Endothelial cell of umbilical vein (primary cell): ENCODE results near the gene PCGF3. TPM values are rescaled to one million over a fixed set of nuclear protein-coding genes. Genes with fewer than 3 reads are reported as not detected.

Experiments
- BruUV-seq: library from RNA; stranded (reverse); fragments of 400-500 nt; replicated peaks from 2 replicates; lab custom pipeline; 2021; lab: Mats Ljungman, UMichigan
- CTCF ChIA-PET: fragments of 300-600, 350-600 bp; sonication (Branson Sonifier 250); formaldehyde crosslinking; loops from one replicate; lab custom pipeline; 2021; ENCODE audit warnings: antibody characterized with exemption, inconsistent platforms; lab: Charles Lee
- POLR2A ChIA-PET: fragments of 300-600, 350-600 bp; sonication (Branson Sonifier 250); formaldehyde crosslinking; loops from one replicate; lab custom pipeline; 2021; ENCODE audit warnings: antibody characterized with exemption, inconsistent platforms; lab: Charles Lee
- DNase-seq: peaks from one replicate; pipeline ENCODE4 v3.0.0-alpha.2; 2011; ENCODE audit warnings: low read depth, low spot score
- FAIRE-seq: peaks from 2 replicates; lab custom pipeline; 2011; peaks lifted over from hg19 to GRCh38; lab: Jason Lieb, UNC
- H2AFZ ChIP-seq: 2 replicates; pipeline ENCODE4 v1.6.0; 2012; ENCODE audit warnings: low read depth, low read length, control low read depth, inconsistent platforms
- H3K27ac ChIP-seq: 2 replicates; pipeline ENCODE4 v1.5.1; 2011; ENCODE audit warnings: low read depth, mild to moderate bottlenecking, control low read depth, low read length, moderate library complexity; ENCODE audit not compliant: insufficient read depth
- H3K27me3 ChIP-seq, 2 experiments: 2 replicates each; pipeline versions ENCODE4 v1.6.0 to v1.6.1; 2011; ENCODE audit warnings: low read length in 2 of 2, mixed read lengths in 1 of 2; ENCODE audit not compliant: control insufficient read depth in 2 of 2, insufficient read depth in 2 of 2
- H3K36me3 ChIP-seq, 2 experiments: 2 replicates in 1 of 2; 3 replicates in 1 of 2; pipeline ENCODE4 v1.5.1; 2011; ENCODE audit warnings: low read length in 2 of 2, mild to moderate bottlenecking in 1 of 2, moderate library complexity in 1 of 2; ENCODE audit not compliant: control insufficient read depth in 2 of 2, insufficient read depth in 2 of 2; ENCODE audit errors: extremely low read depth in 1 of 2
- H3K4me1 ChIP-seq: 3 replicates; pipeline ENCODE4 v1.5.1; 2011; ENCODE audit warnings: mild to moderate bottlenecking, low read length; ENCODE audit not compliant: control insufficient read depth, insufficient read depth; ENCODE audit errors: extremely low read depth
- H3K4me2 ChIP-seq: 2 replicates; pipeline ENCODE4 v1.6.1; 2011; ENCODE audit warnings: low read length, control low read depth, mixed read lengths; ENCODE audit not compliant: insufficient read depth
- H3K4me3 ChIP-seq, 3 experiments: fragments of 200-600 bp in 1 of 3; sonication (generic), shearing (Covaris generic) in 1 of 3; replicated peaks in 1 of 3; 2 replicates each; pipeline ENCODE4 v1.5.1; 2011 to 2016; ENCODE audit warnings: control low read depth in 3 of 3, low read length in 3 of 3, mild to moderate bottlenecking in 2 of 3, inconsistent platforms in 1 of 3, low read depth in 1 of 3, moderate library complexity in 1 of 3; ENCODE audit not compliant: insufficient read depth in 1 of 3
- H3K79me2 ChIP-seq: 2 replicates; pipeline ENCODE4 v1.6.0; 2012; ENCODE audit warnings: low read length, inconsistent platforms; ENCODE audit not compliant: control insufficient read depth, insufficient read depth
- H3K9ac ChIP-seq: replicated peaks from 2 replicates; pipeline ENCODE3; 2011; ENCODE audit warnings: low read length, control low read depth; ENCODE audit not compliant: insufficient read depth; ENCODE audit errors: extremely low read depth
- H3K9me1 ChIP-seq: replicated peaks from 3 replicates; pipeline ENCODE4 v1.6.0; 2011; ENCODE audit warnings: mild to moderate bottlenecking, low read length; ENCODE audit not compliant: control insufficient read depth, insufficient read depth; ENCODE audit errors: extremely low read depth
- H3K9me3 ChIP-seq: replicated peaks from 2 replicates; pipeline ENCODE4 v1.5.1; 2012; ENCODE audit warnings: low read length, inconsistent platforms; ENCODE audit not compliant: control insufficient read depth, insufficient read depth
- H4K20me1 ChIP-seq: replicated peaks from 2 replicates; pipeline ENCODE3; 2011; ENCODE audit warnings: mild to moderate bottlenecking, low read length; ENCODE audit not compliant: control insufficient read depth, insufficient read depth; ENCODE audit errors: extremely low read depth
- EZH2 ChIP-seq: IDR thresholded peaks from 2 replicates; pipeline ENCODE4 v1.6.1; 2012; ENCODE audit warnings: borderline replicate concordance, low read depth, mild to moderate bottlenecking, moderate library complexity, low read length, inconsistent platforms; ENCODE audit not compliant: severe bottlenecking
- FOS ChIP-seq: IDR thresholded peaks from 2 replicates; pipeline ENCODE4 v1.6.1; 2011; ENCODE audit warnings: mild to moderate bottlenecking, low read length, moderate library complexity, borderline replicate concordance; ENCODE audit not compliant: insufficient read depth
- GATA2 ChIP-seq: IDR thresholded peaks from 2 replicates; pipeline ENCODE4 v1.7.0; 2011; ENCODE audit warnings: low read depth, mild to moderate bottlenecking, moderate library complexity, mixed read lengths, low read length; ENCODE audit not compliant: insufficient read length, insufficient read depth
- JUN ChIP-seq: IDR thresholded peaks from 2 replicates; pipeline ENCODE4 v1.6.1; 2011; ENCODE audit warnings: borderline replicate concordance, low read depth; ENCODE audit not compliant: insufficient read length, insufficient read depth
- MAX ChIP-seq: IDR thresholded peaks from 2 replicates; pipeline ENCODE4 v1.6.1; 2011; ENCODE audit not compliant: insufficient read depth, insufficient read length
- POLR2AphosphoS5 ChIP-seq: IDR thresholded peaks from 2 replicates; pipeline ENCODE4 v1.6.1; 2012; ENCODE audit warnings: low read depth, mild to moderate bottlenecking, control low read depth, low read length, moderate library complexity; ENCODE audit not compliant: insufficient read depth
- dilution Hi-C: fragments of 300-500 bp; cut with MboI; formaldehyde crosslinking; loops from one replicate; pipeline ENCODE4 v1.15.0; 2019; ENCODE audit warnings: low sequenced_read_pairs; ENCODE audit not compliant: extremely low pct_ligation_motif_present
- intact Hi-C: fragments of 100-400 bp; cut with micrococcal nuclease; formaldehyde crosslinking; loops from one replicate; pipeline ENCODE4 v1.10.0; 2022
- polyA plus RNA-seq, 4 experiments: library from polyadenylated mRNA; depleted of rRNA in 3 of 4; stranded (reverse) in 3 of 4; unstranded in 1 of 4; fragments of >200 nt; gene quantifications; 2 replicates each; pipeline versions ENCODE4 v1.2.1 to v1.2.3, GENCODE V29; 2011 to 2012; ENCODE audit warnings: missing spikeins in 1 of 4
- total RNA-seq: library from RNA; stranded (reverse); gene quantifications from 2 replicates; pipeline ENCODE4 v1.2.3, GENCODE V29; 2021
- TF ChIP-seq, protein P1 (sequence below), 2 donors: IDR thresholded peaks; 1 replicate in 1 of 2; 2 replicates in 1 of 2; pipeline ENCODE4 v1.5.1; 2011; ENCODE audit warnings: low read length in 2 of 2, mild to moderate bottlenecking in 2 of 2, moderate library complexity in 2 of 2, control low read depth in 1 of 2, inconsistent platforms in 1 of 2, low read depth in 1 of 2; ENCODE audit not compliant: insufficient read depth in 1 of 2; ENCODE audit errors: extremely low read depth in 1 of 2

Gene PCGF3
- total and polyA plus RNA-seq, 2 donors (not counting 3 experiments of a cell fraction or from before 2014, with no cell fraction given) = 70.2 to 91.8 TPM

DNA sequence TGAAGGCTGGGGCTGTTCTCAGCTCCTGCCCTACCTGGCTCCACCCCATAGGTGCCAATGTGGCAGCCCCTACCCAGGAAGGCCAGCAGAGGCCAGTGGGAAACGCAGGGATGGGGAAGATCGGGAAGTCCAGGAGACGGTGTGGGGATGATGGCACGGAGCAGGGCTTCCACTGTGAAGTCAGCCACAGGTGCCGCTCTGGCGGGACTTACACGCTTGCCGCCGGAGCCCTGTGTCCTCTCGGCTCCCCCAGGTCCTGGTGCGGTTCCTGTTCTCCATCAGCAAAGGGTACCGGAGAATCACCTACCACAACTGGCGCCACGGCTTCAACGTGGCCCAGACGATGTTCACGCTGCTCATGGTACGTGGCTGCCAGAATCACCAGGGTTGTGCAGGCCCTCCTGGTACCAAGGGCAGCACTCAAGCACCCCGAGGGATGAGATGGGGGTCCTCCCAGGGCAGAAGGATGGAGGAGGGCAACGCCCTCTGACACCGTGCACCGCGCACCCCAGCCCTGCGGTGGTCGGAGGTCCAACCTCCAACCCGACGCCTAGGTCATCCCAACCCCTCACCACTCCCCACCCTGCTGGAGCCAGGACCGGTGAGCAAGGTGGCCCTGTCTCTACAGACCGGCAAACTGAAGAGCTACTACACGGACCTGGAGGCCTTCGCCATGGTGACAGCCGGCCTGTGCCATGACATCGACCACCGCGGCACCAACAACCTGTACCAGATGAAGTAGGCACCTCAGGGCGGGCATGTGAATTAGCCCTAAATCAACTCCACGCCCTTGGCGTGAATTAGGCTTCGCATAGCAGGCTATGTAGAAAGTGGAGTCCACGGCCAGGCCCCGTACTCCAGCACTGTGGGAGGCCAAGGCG is 43.5 kb upstream of the PCGF3 start:
- FAIRE-seq (no peak), DNase-seq (no peak)
- TF ChIP-seq EZH2 = no peak
- TF ChIP-seq, protein P1, sequence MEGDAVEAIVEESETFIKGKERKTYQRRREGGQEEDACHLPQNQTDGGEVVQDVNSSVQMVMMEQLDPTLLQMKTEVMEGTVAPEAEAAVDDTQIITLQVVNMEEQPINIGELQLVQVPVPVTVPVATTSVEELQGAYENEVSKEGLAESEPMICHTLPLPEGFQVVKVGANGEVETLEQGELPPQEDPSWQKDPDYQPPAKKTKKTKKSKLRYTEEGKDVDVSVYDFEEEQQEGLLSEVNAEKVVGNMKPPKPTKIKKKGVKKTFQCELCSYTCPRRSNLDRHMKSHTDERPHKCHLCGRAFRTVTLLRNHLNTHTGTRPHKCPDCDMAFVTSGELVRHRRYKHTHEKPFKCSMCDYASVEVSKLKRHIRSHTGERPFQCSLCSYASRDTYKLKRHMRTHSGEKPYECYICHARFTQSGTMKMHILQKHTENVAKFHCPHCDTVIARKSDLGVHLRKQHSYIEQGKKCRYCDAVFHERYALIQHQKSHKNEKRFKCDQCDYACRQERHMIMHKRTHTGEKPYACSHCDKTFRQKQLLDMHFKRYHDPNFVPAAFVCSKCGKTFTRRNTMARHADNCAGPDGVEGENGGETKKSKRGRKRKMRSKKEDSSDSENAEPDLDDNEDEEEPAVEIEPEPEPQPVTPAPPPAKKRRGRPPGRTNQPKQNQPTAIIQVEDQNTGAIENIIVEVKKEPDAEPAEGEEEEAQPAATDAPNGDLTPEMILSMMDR (IDR thresholded peaks at IDR 0.05; ENCODE audit: extremely low read depth in 1 of 2, insufficient read depth in 1 of 2, low read depth in 1 of 2, low read length in 2 of 2) = no peak
- no peak for TF ChIP-seq MAX
- TF ChIP-seq JUN = no peak
- TF ChIP-seq GATA2 = no peak
- TF ChIP-seq FOS = no peak
- TF ChIP-seq POLR2AphosphoS5 = no peak
- no peaks in the 10 kb centered on the region for H3K36me3 ChIP-seq
- no peak overlapping the region for H3K27ac ChIP-seq
- intact Hi-C loops = no loop called here
- no peaks in the 10 kb centered on the region for H3K9me1 ChIP-seq
- CTCF ChIA-PET = no interaction called here
- H3K4me3 ChIP-seq = no peak overlapping the region
- H4K20me1 ChIP-seq = no peaks in the 10 kb centered on the region
- BruUV-seq = no TSS peak
- H3K4me2 ChIP-seq = no peak overlapping the region
- no peak overlapping the region for H2AFZ ChIP-seq
- H3K9me3 ChIP-seq = no peaks in the 10 kb centered on the region
- dilution Hi-C loops = no loop called here
- no peaks in the 10 kb centered on the region for H3K4me1 ChIP-seq
- no peaks in the 10 kb centered on the region for H3K79me2 ChIP-seq
- POLR2A ChIA-PET = no interaction called here
- H3K9ac ChIP-seq = no peak overlapping the region
- peaks cover 0 to 5% of the 10 kb centered on the region in 2 experiments for H3K27me3 ChIP-seq
